H9 (cell line): ENCODE results near the gene GPBAR1. TPM values are rescaled to one million over a fixed set of nuclear protein-coding genes. Genes with fewer than 3 reads are reported as not detected.

Experiments
- DNase-seq: peaks from one replicate; pipeline ENCODE4 v3.0.0-alpha.2; 2017
- H2AFZ ChIP-seq: one replicate; pipeline ENCODE4 v1.6.1; 2013; ENCODE audit warnings: mild to moderate bottlenecking, low read length, control low read depth, moderate library complexity
- H2AK5ac ChIP-seq: 2 replicates; pipeline ENCODE4 v1.6.1; 2013; ENCODE audit warnings: low read length, control low read depth, mixed read lengths; ENCODE audit not compliant: insufficient read length
- H2BK120ac ChIP-seq: one replicate; pipeline ENCODE4 v1.6.1; 2013; ENCODE audit warnings: low read depth, mild to moderate bottlenecking, low read length, control low read depth, inconsistent platforms; ENCODE audit not compliant: poor library complexity, severe bottlenecking
- H2BK12ac ChIP-seq: 2 replicates; pipeline ENCODE4 v1.6.1; 2013; ENCODE audit warnings: low read length, control low read depth, mixed read lengths, low read depth; ENCODE audit not compliant: insufficient read length
- H2BK15ac ChIP-seq: 2 replicates; pipeline ENCODE4 v1.6.1; 2013; ENCODE audit warnings: low read depth, low read length, control low read depth
- H2BK20ac ChIP-seq: one replicate; pipeline ENCODE4 v1.6.1; 2013; ENCODE audit warnings: low read depth, mild to moderate bottlenecking, low read length, control low read depth, inconsistent platforms; ENCODE audit not compliant: poor library complexity, severe bottlenecking
- H2BK5ac ChIP-seq: 2 replicates; pipeline ENCODE4 v1.6.1; 2013; ENCODE audit warnings: low read length, control low read depth, mixed read lengths; ENCODE audit not compliant: insufficient read length
- H3K14ac ChIP-seq: 2 replicates; pipeline ENCODE4 v1.6.1; 2013; ENCODE audit warnings: low read length, control low read depth; ENCODE audit not compliant: insufficient read depth
- H3K18ac ChIP-seq: 2 replicates; pipeline ENCODE4 v1.6.1; 2013; ENCODE audit warnings: low read depth, mild to moderate bottlenecking, mixed read lengths, low read length, control low read depth; ENCODE audit not compliant: insufficient read length
- H3K23ac ChIP-seq: 2 replicates; pipeline ENCODE4 v1.6.1; 2013; ENCODE audit warnings: low read length, control low read depth, mixed read lengths, low read depth; ENCODE audit not compliant: insufficient read length
- H3K23me2 ChIP-seq: 2 replicates; pipeline ENCODE4 v1.6.1; 2013; ENCODE audit warnings: low read depth, mild to moderate bottlenecking, mixed read lengths, low read length, control low read depth; ENCODE audit not compliant: insufficient read length, poor library complexity, severe bottlenecking
- H3K27ac ChIP-seq: 2 replicates; pipeline ENCODE4 v1.5.1; 2013; ENCODE audit warnings: low read length, control low read depth, mixed read lengths, low read depth; ENCODE audit not compliant: insufficient read length
- H3K27me3 ChIP-seq: 2 replicates; pipeline ENCODE4 v1.6.1; 2013; ENCODE audit warnings: low read length, control low read depth, inconsistent platforms; ENCODE audit not compliant: insufficient read depth
- H3K4ac ChIP-seq: 2 replicates; pipeline ENCODE4 v1.6.1; 2013; ENCODE audit warnings: low read depth, mild to moderate bottlenecking, control low read depth, inconsistent platforms, low read length, moderate library complexity
- H3K4me1 ChIP-seq: 2 replicates; pipeline ENCODE4 v1.6.1; 2013; ENCODE audit warnings: low read length, control low read depth, inconsistent platforms; ENCODE audit not compliant: insufficient read depth
- H3K4me2 ChIP-seq: 2 replicates; pipeline ENCODE4 v1.6.1; 2013; ENCODE audit warnings: low read length, control low read depth, mixed read lengths; ENCODE audit not compliant: insufficient read length, insufficient read depth
- H3K56ac ChIP-seq: 2 replicates; pipeline ENCODE4 v1.6.1; 2013; ENCODE audit warnings: low read depth, mild to moderate bottlenecking, mixed read lengths, low read length, control low read depth; ENCODE audit not compliant: insufficient read length
- H3K79me1 ChIP-seq: 2 replicates; pipeline ENCODE4 v1.6.1; 2013; ENCODE audit warnings: low read depth, mild to moderate bottlenecking, moderate library complexity, low read length, control low read depth, inconsistent platforms; ENCODE audit not compliant: insufficient read depth, poor library complexity, severe bottlenecking
- H3K79me2 ChIP-seq: 2 replicates; pipeline ENCODE4 v1.6.1; 2013; ENCODE audit warnings: low read length, control low read depth, inconsistent platforms; ENCODE audit not compliant: insufficient read depth
- H3K9ac ChIP-seq: 2 replicates; pipeline ENCODE4 v1.6.1; 2013; ENCODE audit warnings: low read length, control low read depth, mixed read lengths; ENCODE audit not compliant: insufficient read length; ENCODE audit errors: extremely low read depth
- H3K9me3 ChIP-seq: one replicate; pipeline ENCODE4 v1.6.1; 2013; ENCODE audit warnings: low read depth, low read length, inconsistent platforms; ENCODE audit not compliant: control insufficient read depth
- H3T11ph ChIP-seq: one replicate; pipeline ENCODE4 v1.6.1; 2013; ENCODE audit warnings: mild to moderate bottlenecking, low read length, control low read depth, inconsistent platforms
- H4K20me1 ChIP-seq: one replicate; pipeline ENCODE4 v1.6.1; 2013; ENCODE audit not compliant: control insufficient read depth, insufficient read length, insufficient read depth
- H4K5ac ChIP-seq: 2 replicates; pipeline ENCODE4 v1.6.1; 2013; ENCODE audit warnings: low read depth, mild to moderate bottlenecking, mixed read lengths, low read length, control low read depth; ENCODE audit not compliant: insufficient read length
- H4K8ac ChIP-seq: replicated peaks from 2 replicates; pipeline ENCODE4 v1.6.1; 2013; ENCODE audit warnings: low read length, control low read depth, mixed read lengths, low read depth; ENCODE audit not compliant: insufficient read length
- H4K91ac ChIP-seq: 2 replicates; pipeline ENCODE4 v1.6.1; 2013; ENCODE audit warnings: low read depth, mild to moderate bottlenecking, moderate library complexity, mixed read lengths, low read length, control low read depth; ENCODE audit not compliant: insufficient read length
- H3K27ac Mint-ChIP-seq, 3 experiments: 2 replicates in 2 of 3; 3 replicates in 1 of 3; pipeline ENCODE4 v1.8.0; 2020 to 2021; ENCODE audit warnings: mixed read lengths in 3 of 3, mild to moderate bottlenecking in 1 of 3, moderate library complexity in 1 of 3
- H3K27me3 Mint-ChIP-seq: 2 replicates; pipeline ENCODE4 v1.8.0; 2021; ENCODE audit warnings: low read depth, mild to moderate bottlenecking, moderate library complexity, mixed read lengths
- H3K36me3 Mint-ChIP-seq, 3 experiments: 2 replicates in 2 of 3; 3 replicates in 1 of 3; pipeline ENCODE4 v1.8.0; 2020 to 2021; ENCODE audit warnings: low read depth in 3 of 3, mixed read lengths in 3 of 3; ENCODE audit not compliant: insufficient read depth in 1 of 3
- H3K4me1 Mint-ChIP-seq, 2 experiments: 2 replicates each; pipeline ENCODE4 v1.8.0; 2020; ENCODE audit warnings: mixed read lengths in 2 of 2
- H3K4me3 Mint-ChIP-seq, 2 experiments: 2 replicates in 1 of 2; 3 replicates in 1 of 2; pipeline ENCODE4 v1.8.0; 2020 to 2021; ENCODE audit warnings: mild to moderate bottlenecking in 2 of 2, mixed read lengths in 2 of 2, moderate library complexity in 1 of 2
- H3K9me3 Mint-ChIP-seq, 2 experiments: 2 replicates in 1 of 2; 3 replicates in 1 of 2; pipeline ENCODE4 v1.8.0; 2020; ENCODE audit warnings: mild to moderate bottlenecking in 2 of 2, mixed read lengths in 2 of 2, moderate library complexity in 1 of 2
- WGBS: extraction: QIAGEN DNeasy Blood & Tissue Kit; methylation state at CpG from one replicate; pipeline ENCODE4 v1.1.7; 2013; ENCODE audit warnings: missing lambda C conversion rate, low lambda C conversion rate, mixed read lengths; ENCODE audit not compliant: insufficient read length; ENCODE audit errors: extremely low coverage; 5-methylcytosine and 5-hydroxymethylcytosine counted together
- total RNA-seq: library from RNA; stranded (reverse); gene quantifications from 2 replicates; pipeline ENCODE4 v1.2.1, GENCODE V29; 2021
- TF ChIP-seq, protein P1 (sequence below): fragments of 200-600 bp; sonication (generic); conservative IDR thresholded peaks from 3 replicates; pipeline ENCODE4 v1.8.0; 2021; ENCODE audit warnings: antibody characterized with exemption, mild to moderate bottlenecking

The GPBAR1 gene
- total RNA-seq, 1 experiment from 2014 or later: 0.44 TPM

DNA sequence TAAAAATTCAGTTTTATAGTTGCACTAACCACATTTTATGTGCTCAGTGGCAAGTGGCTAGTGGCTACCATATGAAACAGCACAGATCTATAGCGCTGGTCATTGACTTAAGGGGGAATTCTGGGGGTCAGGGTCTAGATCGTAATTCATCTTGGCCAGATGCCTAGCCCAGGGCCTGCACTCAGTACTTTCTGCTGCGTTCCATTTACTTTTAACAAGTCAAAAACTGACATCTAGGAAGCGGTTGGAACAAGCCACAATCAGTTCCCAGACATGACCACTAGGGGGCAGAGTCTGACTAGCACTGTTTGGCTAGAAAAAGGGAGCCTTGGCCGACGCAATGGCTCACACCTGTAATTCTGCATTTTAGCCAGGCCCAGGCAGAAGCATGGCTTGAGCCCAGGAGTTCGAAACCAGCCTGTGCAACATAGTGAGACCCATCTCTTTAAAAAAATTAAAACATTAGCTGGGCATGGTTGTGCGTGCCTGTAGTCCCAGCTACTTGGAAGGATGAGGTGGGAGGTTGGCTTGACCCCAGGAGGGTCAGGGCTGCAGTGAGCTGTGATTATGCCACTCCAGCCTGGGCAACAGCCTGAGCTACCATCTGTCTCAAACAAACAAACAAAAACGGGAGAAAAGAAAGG is 40.5 kb downstream of the GPBAR1 start:
- peaks cover 3% of the 10 kb centered on the region for H3K27me3 Mint-ChIP-seq

More for the DNA sequence above, 40.5 kb downstream of the GPBAR1 start:
- Mint-ChIP-seq H3K27ac (0 out of 7 replicates have a peak overlapping the region, but pooled peaks of 1 of the 3 experiments have one; percentile 5), H3K4me3 (no peak overlapping the region), H3K4me1 (peaks cover 6 to 9% of the 10 kb centered on the region in 2 experiments), H3K9me3 (no peaks in the 10 kb centered on the region), H3K36me3 (no peaks in the 10 kb centered on the region; a peak in 1 of 7 replicates)
- H4K8ac ChIP-seq: no peak overlapping the region
- no peak overlapping the region for H3K4me2 ChIP-seq
- no peaks in the 10 kb centered on the region for H3K79me2 ChIP-seq
- H4K91ac ChIP-seq: no peak overlapping the region
- no peak overlapping the region for H3K27ac ChIP-seq
- TF ChIP-seq, protein P1, sequence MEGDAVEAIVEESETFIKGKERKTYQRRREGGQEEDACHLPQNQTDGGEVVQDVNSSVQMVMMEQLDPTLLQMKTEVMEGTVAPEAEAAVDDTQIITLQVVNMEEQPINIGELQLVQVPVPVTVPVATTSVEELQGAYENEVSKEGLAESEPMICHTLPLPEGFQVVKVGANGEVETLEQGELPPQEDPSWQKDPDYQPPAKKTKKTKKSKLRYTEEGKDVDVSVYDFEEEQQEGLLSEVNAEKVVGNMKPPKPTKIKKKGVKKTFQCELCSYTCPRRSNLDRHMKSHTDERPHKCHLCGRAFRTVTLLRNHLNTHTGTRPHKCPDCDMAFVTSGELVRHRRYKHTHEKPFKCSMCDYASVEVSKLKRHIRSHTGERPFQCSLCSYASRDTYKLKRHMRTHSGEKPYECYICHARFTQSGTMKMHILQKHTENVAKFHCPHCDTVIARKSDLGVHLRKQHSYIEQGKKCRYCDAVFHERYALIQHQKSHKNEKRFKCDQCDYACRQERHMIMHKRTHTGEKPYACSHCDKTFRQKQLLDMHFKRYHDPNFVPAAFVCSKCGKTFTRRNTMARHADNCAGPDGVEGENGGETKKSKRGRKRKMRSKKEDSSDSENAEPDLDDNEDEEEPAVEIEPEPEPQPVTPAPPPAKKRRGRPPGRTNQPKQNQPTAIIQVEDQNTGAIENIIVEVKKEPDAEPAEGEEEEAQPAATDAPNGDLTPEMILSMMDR: peak; percentile 98
- H3K14ac ChIP-seq: no peak overlapping the region
- no peak overlapping the region for H2BK15ac ChIP-seq
- H2AK5ac ChIP-seq: no peak overlapping the region
- no peak overlapping the region for H3T11ph ChIP-seq
- H3K4ac ChIP-seq: no peak overlapping the region
- H3K23ac ChIP-seq: no peak overlapping the region
- WGBS: no CpG with 5 or more reads among the region's 9 CpGs
- H3K9ac ChIP-seq: no peak overlapping the region
- no peaks in the 10 kb centered on the region for H4K20me1 ChIP-seq
- no peak overlapping the region for H3K56ac ChIP-seq
- no peaks in the 10 kb centered on the region for H3K9me3 ChIP-seq
- H3K18ac ChIP-seq: no peak overlapping the region
- peak; percentile 88 for DNase-seq
- H3K79me1 ChIP-seq: no peaks in the 10 kb centered on the region
- no peak overlapping the region for H4K5ac ChIP-seq
- H2AFZ ChIP-seq: no peak overlapping the region
- no peaks in the 10 kb centered on the region for H3K27me3 ChIP-seq
- no peaks in the 10 kb centered on the region for H3K23me2 ChIP-seq
- no peak overlapping the region for H2BK12ac ChIP-seq
- H3K4me1 ChIP-seq: no peaks in the 10 kb centered on the region
- H2BK120ac ChIP-seq: no peak overlapping the region
- no peak overlapping the region for H2BK5ac ChIP-seq
- no peak overlapping the region for H2BK20ac ChIP-seq
